Astrocyte (in vitro differentiated cells and primary cell): ENCODE measurements around the gene ZFYVE28.

Experiments used
- EZH2 ChIP-seq: IDR thresholded peaks from 2 replicates; pipeline ENCODE4 v1.6.1; 2012; ENCODE audit warnings: mild to moderate bottlenecking, low read length, inconsistent platforms; ENCODE audit not compliant: insufficient read depth
- TF ChIP-seq, protein P1 (sequence below): IDR thresholded peaks from 2 replicates; pipeline ENCODE4 v1.5.1; 2011; ENCODE audit warnings: low read depth, mild to moderate bottlenecking, inconsistent platforms, low read length, moderate library complexity; ENCODE audit not compliant: insufficient read depth

DNA sequence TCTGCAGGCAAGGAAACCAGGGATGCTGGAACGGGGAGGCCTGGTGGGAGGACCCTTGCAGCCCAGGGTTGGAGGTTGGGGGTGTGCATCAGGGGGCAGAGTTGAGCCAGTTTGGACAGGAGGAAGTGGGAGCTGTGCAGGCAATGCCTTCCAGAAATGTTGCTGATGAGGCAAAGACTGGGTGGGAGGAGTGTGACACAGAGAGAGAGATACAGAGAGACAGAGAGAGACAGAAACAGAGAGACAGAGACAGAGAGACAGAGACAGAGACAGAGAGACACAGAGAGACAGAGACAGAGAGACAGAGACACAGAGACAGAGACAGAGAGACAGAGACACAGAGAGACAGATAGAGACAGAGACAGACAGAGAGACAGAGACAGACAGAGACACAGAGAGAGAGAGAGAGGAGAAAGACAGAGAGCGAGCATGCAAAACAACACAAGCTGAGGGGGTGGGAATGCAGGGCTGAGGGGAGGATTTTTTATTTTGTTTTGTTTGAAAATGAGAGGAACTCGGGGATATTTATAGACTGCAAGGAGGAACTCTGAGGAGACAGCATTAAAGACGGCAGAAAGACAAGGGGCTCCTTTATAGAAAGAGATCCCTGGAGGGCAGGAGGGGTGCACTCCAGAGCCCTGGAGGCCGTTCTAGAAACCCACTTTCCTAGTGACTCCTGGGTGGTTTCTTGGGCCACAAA is 174.6 kb downstream of the ZFYVE28 start:
- TF ChIP-seq, protein P1, sequence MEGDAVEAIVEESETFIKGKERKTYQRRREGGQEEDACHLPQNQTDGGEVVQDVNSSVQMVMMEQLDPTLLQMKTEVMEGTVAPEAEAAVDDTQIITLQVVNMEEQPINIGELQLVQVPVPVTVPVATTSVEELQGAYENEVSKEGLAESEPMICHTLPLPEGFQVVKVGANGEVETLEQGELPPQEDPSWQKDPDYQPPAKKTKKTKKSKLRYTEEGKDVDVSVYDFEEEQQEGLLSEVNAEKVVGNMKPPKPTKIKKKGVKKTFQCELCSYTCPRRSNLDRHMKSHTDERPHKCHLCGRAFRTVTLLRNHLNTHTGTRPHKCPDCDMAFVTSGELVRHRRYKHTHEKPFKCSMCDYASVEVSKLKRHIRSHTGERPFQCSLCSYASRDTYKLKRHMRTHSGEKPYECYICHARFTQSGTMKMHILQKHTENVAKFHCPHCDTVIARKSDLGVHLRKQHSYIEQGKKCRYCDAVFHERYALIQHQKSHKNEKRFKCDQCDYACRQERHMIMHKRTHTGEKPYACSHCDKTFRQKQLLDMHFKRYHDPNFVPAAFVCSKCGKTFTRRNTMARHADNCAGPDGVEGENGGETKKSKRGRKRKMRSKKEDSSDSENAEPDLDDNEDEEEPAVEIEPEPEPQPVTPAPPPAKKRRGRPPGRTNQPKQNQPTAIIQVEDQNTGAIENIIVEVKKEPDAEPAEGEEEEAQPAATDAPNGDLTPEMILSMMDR, result no peak
- TF ChIP-seq EZH2, result no peak
